22Rv1 (cell line): ENCODE results near the gene MYCBPAP.

Source experiments
- CTCF ChIP-seq: fragments of 450-650 bp; IDR thresholded peaks from 2 replicates; pipeline ENCODE4 v1.5.1; 2017; ENCODE audit warnings: mild to moderate bottlenecking
- ZFX ChIP-seq: fragments of 450-650 bp; IDR thresholded peaks from 2 replicates; pipeline ENCODE4 v1.6.1; 2017; ENCODE audit warnings: antibody characterized with exemption, borderline replicate concordance

DNA sequence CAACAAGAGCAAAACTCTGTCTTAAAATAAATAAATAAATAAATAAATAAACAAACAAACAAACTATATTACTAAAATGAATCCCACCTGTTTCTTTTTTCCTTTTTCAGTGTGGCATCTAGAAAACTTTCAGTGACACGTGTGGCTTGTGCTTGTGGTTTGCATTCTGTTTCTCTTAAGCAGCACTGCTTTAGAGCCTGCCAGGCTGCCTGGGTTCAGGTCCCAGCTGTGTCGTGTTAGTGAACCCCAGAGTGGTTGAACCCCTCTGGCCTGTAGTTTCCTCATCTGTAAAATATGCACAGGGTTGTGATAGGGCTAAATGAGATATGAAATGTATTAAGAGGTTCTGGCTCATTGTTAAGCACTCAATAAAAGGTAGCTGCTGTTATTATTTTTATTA lies 12.2 kb downstream of the MYCBPAP start:
- TF ChIP-seq CTCF (no peak), ZFX (no peak)
